CD14-positive monocyte (primary cell): ENCODE data around the gene DMRTC2. TPM values are rescaled to one million over a fixed set of nuclear protein-coding genes. Genes with fewer than 3 reads are reported as not detected.

Experiments used
- DNase-seq, 3 donors: peaks; one replicate each; pipeline ENCODE4 v3.0.0-alpha.2; 2011 to 2022
- H2AFZ ChIP-seq: 2 replicates; pipeline ENCODE4 v1.6.0; 2012; ENCODE audit warnings: mild to moderate bottlenecking, low read depth, low read length, inconsistent platforms; ENCODE audit not compliant: insufficient read depth, poor library complexity, severe bottlenecking
- H3K27ac ChIP-seq, 2 donors: 1 replicate in 1 of 2; 2 replicates in 1 of 2; pipeline ENCODE4 v1.5.1; 2012 to 2013; ENCODE audit warnings: low read length in 2 of 2, control low read depth in 1 of 2, inconsistent platforms in 1 of 2, low read depth in 1 of 2, mild to moderate bottlenecking in 1 of 2
- H3K27me3 ChIP-seq, 2 donors: one replicate each; pipeline versions ENCODE4 v1.6.0 to v1.6.1; 2011 to 2013; ENCODE audit warnings: low read length in 2 of 2; ENCODE audit not compliant: control insufficient read depth in 2 of 2, insufficient read depth in 2 of 2
- H3K36me3 ChIP-seq, 2 donors: replicated peaks in 1 of 2; 1 replicate in 1 of 2; 2 replicates in 1 of 2; pipeline versions ENCODE4 v1.5.1 to v1.6.1; 2012 to 2013; ENCODE audit warnings: low read length in 2 of 2, control low read depth in 1 of 2, inconsistent platforms in 1 of 2, mild to moderate bottlenecking in 1 of 2; ENCODE audit not compliant: insufficient read depth in 2 of 2, control insufficient read depth in 1 of 2
- H3K4me1 ChIP-seq, 2 donors: 1 replicate in 1 of 2; 2 replicates in 1 of 2; pipeline versions ENCODE4 v1.5.1 to v1.6.1; 2012 to 2013; ENCODE audit warnings: low read length in 2 of 2, control low read depth in 1 of 2, inconsistent platforms in 1 of 2, mild to moderate bottlenecking in 1 of 2, moderate library complexity in 1 of 2; ENCODE audit not compliant: insufficient read depth in 2 of 2, control insufficient read depth in 1 of 2
- H3K4me2 ChIP-seq: replicated peaks from 2 replicates; pipeline ENCODE3; 2012; ENCODE audit warnings: low read length, moderate library complexity, mild to moderate bottlenecking; ENCODE audit not compliant: poor library complexity, severe bottlenecking; ENCODE audit errors: extremely low read depth
- H3K4me3 ChIP-seq, 3 experiments: fragments of 200-600 bp in 1 of 3; sonication (generic) in 1 of 3; replicated peaks in 1 of 3; 1 replicate in 2 of 3; 2 replicates in 1 of 3; pipeline ENCODE4 v1.5.1; 2011 to 2013; ENCODE audit warnings: low read length in 3 of 3, mild to moderate bottlenecking in 3 of 3, control low read depth in 2 of 3, low read depth in 2 of 3, inconsistent platforms in 1 of 3, moderate library complexity in 1 of 3
- H3K79me2 ChIP-seq: 2 replicates; pipeline ENCODE4 v1.6.0; 2012; ENCODE audit warnings: mild to moderate bottlenecking, control low read depth, inconsistent platforms, low read length, moderate library complexity; ENCODE audit not compliant: insufficient read depth
- H3K9ac ChIP-seq: 2 replicates; pipeline ENCODE4 v1.6.0; 2017; ENCODE audit warnings: low read length, mild to moderate bottlenecking; ENCODE audit not compliant: insufficient read depth, poor library complexity, severe bottlenecking
- H3K9me3 ChIP-seq, 2 donors: replicated peaks in 1 of 2; 1 replicate in 1 of 2; 2 replicates in 1 of 2; pipeline versions ENCODE4 v1.5.1 to v1.6.1; 2012 to 2013; ENCODE audit warnings: low read length in 2 of 2, control low read depth in 1 of 2; ENCODE audit not compliant: control insufficient read depth in 1 of 2, insufficient read depth in 1 of 2
- H4K20me1 ChIP-seq: 2 replicates; pipeline ENCODE4 v1.6.0; 2012; ENCODE audit warnings: mild to moderate bottlenecking, low read length, control low read depth, moderate library complexity; ENCODE audit not compliant: insufficient read depth
- H3K27ac Mint-ChIP-seq, 7 donors: one replicate each; pipeline ENCODE4 v1.8.0; 2020; ENCODE audit warnings: mild to moderate bottlenecking in 7 of 7, mixed read lengths in 7 of 7, moderate library complexity in 6 of 7, inconsistent platforms in 2 of 7
- H3K27me3 Mint-ChIP-seq, 3 donors: one replicate each; pipeline ENCODE4 v1.8.0; 2021 to 2022; ENCODE audit warnings: low read depth in 3 of 3, mild to moderate bottlenecking in 3 of 3, mixed read lengths in 3 of 3, moderate library complexity in 3 of 3, inconsistent platforms in 1 of 3
- H3K36me3 Mint-ChIP-seq, 2 donors: one replicate each; pipeline ENCODE4 v1.8.0; 2020; ENCODE audit warnings: mixed read lengths in 2 of 2, inconsistent platforms in 1 of 2, mild to moderate bottlenecking in 1 of 2
- H3K4me1 Mint-ChIP-seq: one replicate; pipeline ENCODE4 v1.8.0; 2020; ENCODE audit warnings: mild to moderate bottlenecking, mixed read lengths
- H3K4me3 Mint-ChIP-seq, 2 donors: one replicate each; pipeline ENCODE4 v1.8.0; 2020; ENCODE audit warnings: mild to moderate bottlenecking in 2 of 2, mixed read lengths in 2 of 2, moderate library complexity in 1 of 2
- H3K9me3 Mint-ChIP-seq, 7 donors: one replicate each; pipeline ENCODE4 v1.8.0; 2020 to 2022; ENCODE audit warnings: mixed read lengths in 7 of 7, mild to moderate bottlenecking in 6 of 7, moderate library complexity in 6 of 7, inconsistent platforms in 2 of 7
- CTCF ChIP-seq: fragments of 200-600 bp; IDR thresholded peaks from one replicate; pipeline ENCODE4 v1.8.0; 2022; ENCODE audit warnings: antibody characterized with exemption, mild to moderate bottlenecking
- WGBS: methylation state at CpG from one replicate; pipeline ENCODE4 v1.1.5; 2013; ENCODE audit warnings: missing lambda C conversion rate; ENCODE audit not compliant: insufficient coverage; 5-methylcytosine and 5-hydroxymethylcytosine counted together
- intact Hi-C, 2 donors: fragments of 100-400 bp; cut with micrococcal nuclease; formaldehyde crosslinking; loops; one replicate each; pipeline versions ENCODE4 v1.15.0 to v1.15.1; 2023
- polyA plus RNA-seq, 3 donors: library from polyadenylated mRNA; depleted of rRNA in 1 of 3; unstranded in 2 of 3; stranded (reverse) in 1 of 3; fragments of 300-500 nt in 2 of 3; fragments of >200 nt in 1 of 3; fragmentation: Illumina TruSeq in 2 of 3; gene quantifications; 1 replicate in 2 of 3; 2 replicates in 1 of 3; pipeline ENCODE4 v1.2.3, GENCODE V29; 2012 to 2021

The DMRTC2 gene
- polyA plus RNA-seq, 3 donors, result not detected

GRCh38 chr19:41888926-41889325 lies 44.1 kb downstream of the DMRTC2 start:
- Histone ChIP-seq H3K9me3 (no peaks in the 10 kb centered on the region), H3K27ac (no peak overlapping the region), H2AFZ (no peak overlapping the region), H3K4me3 (no peak overlapping the region), H3K4me1 (peaks cover 28 to 40% of the 10 kb centered on the region in 2 donors), H3K9ac (no peak overlapping the region), H3K79me2 (peaks cover 92% of the 10 kb centered on the region), H4K20me1 (peaks cover 97% of the 10 kb centered on the region), H3K36me3 (peaks cover 48 to 75% of the 10 kb centered on the region in 2 donors), H3K27me3 (no peaks in the 10 kb centered on the region), H3K4me2 (no peak overlapping the region)
- H3K36me3 Mint-ChIP-seq, result peaks cover 48 to 72% of the 10 kb centered on the region in 2 donors
- peaks cover 0 to 2% (median 1%) of the 10 kb centered on the region in 3 donors for H3K27me3 Mint-ChIP-seq
- H3K4me3 Mint-ChIP-seq, result no peak overlapping the region
- no peak for DNase-seq
- peaks cover 0 to 1% (median 0%) of the 10 kb centered on the region in 7 donors for H3K9me3 Mint-ChIP-seq
- H3K4me1 Mint-ChIP-seq, result peaks cover 38% of the 10 kb centered on the region
- H3K27ac Mint-ChIP-seq, result peak overlapping the region in 1 of 7 donors; percentile 93
- intact Hi-C loops, result no loop called here
- no peak for TF ChIP-seq CTCF
- WGBS, result 89% methylated on average over 9 of the region's 12 CpGs

- DNase-seq, result no peak
- H4K20me1 ChIP-seq, result peaks cover 100% of the 10 kb centered on the region
- H3K79me2 ChIP-seq, result peaks cover 88% of the 10 kb centered on the region
- no peak overlapping the region for H3K9ac ChIP-seq
- H3K4me1 ChIP-seq, result peaks cover 22 to 33% of the 10 kb centered on the region in 2 donors
- intact Hi-C loops, result no loop called here
- Mint-ChIP-seq H3K9me3 (peaks cover 0 to 1% (median 0%) of the 10 kb centered on the region in 7 donors), H3K27me3 (peaks cover 0 to 2% (median 1%) of the 10 kb centered on the region in 3 donors), H3K4me1 (peaks cover 34% of the 10 kb centered on the region), H3K27ac (peak overlapping the region in 1 of 7 donors; percentile 78), H3K36me3 (peaks cover 54 to 80% of the 10 kb centered on the region in 2 donors), H3K4me3 (no peak overlapping the region)
- no peak overlapping the region for H2AFZ ChIP-seq
- no peaks in the 10 kb centered on the region for H3K27me3 ChIP-seq
- H3K4me3 ChIP-seq, result no peak overlapping the region
- no peak overlapping the region for H3K4me2 ChIP-seq
- H3K9me3 ChIP-seq, result no peaks in the 10 kb centered on the region
- no peak for TF ChIP-seq CTCF
- no peak overlapping the region for H3K27ac ChIP-seq
- H3K36me3 ChIP-seq, result peaks cover 57 to 84% of the 10 kb centered on the region in 2 donors
- 98% methylated on average over 7 of the region's 8 CpGs for WGBS
These were observed 45.1 kb downstream of the DMRTC2 start for GRCh38 chr19:41889896-41890295.
